SK-N-MC (cell line): ENCODE data around the gene CEP57L1.

Experiments
- DNase-seq: peaks from one replicate; pipeline ENCODE4 v3.0.0-alpha.2; 2011; ENCODE audit warnings: low read depth, low spot score
- H3K27ac ChIP-seq: fragments of 200-600 bp; sonication (generic); 2 replicates; pipeline ENCODE4 v1.5.1; 2016; ENCODE audit warnings: mixed run types
- H3K36me3 ChIP-seq: fragments of 200-600 bp; sonication (generic); 2 replicates; pipeline ENCODE4 v1.6.1; 2017; ENCODE audit warnings: antibody characterized with exemption, low read length, mixed read lengths; ENCODE audit not compliant: insufficient read depth
- H3K4me3 ChIP-seq: fragments of 200-600 bp; sonication (generic); 2 replicates; pipeline ENCODE4 v1.5.1; 2016
- H3K9ac ChIP-seq: fragments of 200-600 bp; sonication (generic); 2 replicates; pipeline ENCODE4 v1.8.0; 2017; ENCODE audit warnings: mixed run types, mixed read lengths; ENCODE audit not compliant: insufficient read length
- H3K9me3 ChIP-seq: fragments of 200-600 bp; sonication (generic); 2 replicates; pipeline ENCODE4 v1.6.1; 2017; ENCODE audit warnings: low read depth, mild to moderate bottlenecking, antibody characterized with exemption, low read length, moderate library complexity, mixed read lengths
- EZH2 ChIP-seq: fragments of 200-600 bp; sonication (generic); IDR thresholded peaks from one replicate; pipeline ENCODE4 v1.6.1; 2017; ENCODE audit warnings: antibody characterized with exemption
- FOXP2 ChIP-seq: optimal IDR thresholded peaks from 2 replicates; pipeline ENCODE3; 2011; ENCODE audit warnings: mild to moderate bottlenecking, moderate library complexity; ENCODE audit not compliant: insufficient read depth; ENCODE audit errors: extremely low read length, control extremely low read depth
- POLR2AphosphoS5 ChIP-seq: IDR thresholded peaks from 2 replicates; pipeline ENCODE4 v1.6.1; 2012; ENCODE audit warnings: mild to moderate bottlenecking, low read depth, low read length, borderline replicate concordance

Gene CEP57L1

DNA sequence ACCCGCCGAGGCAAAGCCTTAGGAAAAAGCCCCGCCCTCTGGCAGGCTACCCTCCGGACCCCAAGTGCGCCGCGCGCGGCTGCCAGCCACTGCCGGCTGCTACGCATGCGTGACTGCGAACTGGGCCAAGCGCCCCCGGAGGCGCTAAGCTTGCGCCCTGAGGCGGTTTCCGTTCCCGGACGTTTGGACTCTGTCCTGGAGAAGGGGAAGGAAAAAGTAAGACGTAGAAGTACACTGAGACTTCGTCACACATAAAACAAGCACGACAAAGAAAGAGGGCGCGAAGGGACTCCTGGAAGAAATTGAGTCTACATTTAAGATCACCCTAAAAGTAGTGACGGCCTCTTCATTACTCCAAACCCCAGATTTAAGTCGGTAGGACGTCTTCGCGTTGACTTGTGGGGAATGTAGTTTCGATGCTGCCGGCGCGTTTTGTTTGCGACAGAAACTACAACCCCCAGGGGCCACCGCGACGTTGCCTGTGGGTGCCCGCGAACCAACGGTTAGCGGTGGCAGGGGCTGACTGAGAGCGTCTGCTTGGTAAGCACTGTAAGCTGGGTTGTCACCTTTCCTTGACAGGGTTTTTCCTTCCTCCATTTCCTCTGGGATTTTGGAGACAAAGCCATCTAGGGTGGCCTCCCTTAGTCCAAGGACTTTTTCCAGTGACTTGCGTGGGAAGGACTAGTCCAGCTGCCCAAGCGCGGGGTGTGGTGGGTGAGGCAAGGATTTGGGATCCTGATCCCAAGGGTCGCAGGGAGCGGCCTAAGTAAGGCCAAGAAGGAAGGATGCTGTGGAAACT is at the start of gene CEP57L1:
Gene CEP57L1, plus strand, starts transcription at position 472 of the 799 bp plus-strand sequence. CDS start 49,715 bp downstream, outside the sequence.
- peak within 1 kb of the TSS; percentile 96 for H3K4me3 ChIP-seq
- H3K27ac ChIP-seq = peak within 1 kb of the TSS; percentile 94
- H3K9ac ChIP-seq = peak within 1 kb of the TSS; percentile 86
- H3K36me3 ChIP-seq = peaks cover 5% of the 10 kb centered on the region
- peak; percentile 89 for DNase-seq
- H3K9me3 ChIP-seq = no peaks in the 10 kb centered on the region
- TF ChIP-seq POLR2AphosphoS5 (peak; percentile 93), EZH2 (no peak), FOXP2 (no peak)

DNA sequence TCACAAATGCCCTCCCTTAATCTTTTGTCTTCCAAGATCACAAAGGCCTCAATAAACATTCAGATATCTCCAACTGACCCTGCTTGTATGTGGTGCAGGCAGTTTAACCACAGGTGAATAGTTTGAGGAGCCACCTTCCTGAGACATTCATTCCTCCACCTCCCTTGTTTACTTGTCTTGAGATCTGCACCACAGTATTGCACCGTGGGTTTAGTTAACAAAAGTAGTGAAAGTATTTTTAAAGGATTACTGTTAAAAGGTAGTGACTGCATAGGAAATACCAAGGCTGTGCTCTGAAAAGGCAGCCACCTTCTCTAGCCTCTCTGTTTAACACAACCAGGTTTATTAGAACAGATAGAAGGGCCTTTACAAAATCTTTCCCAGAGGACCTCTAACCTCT is 47.1 kb upstream of the CEP57L1 start:
- no peak for TF ChIP-seq EZH2
- no peak for TF ChIP-seq POLR2AphosphoS5
- no peak for TF ChIP-seq FOXP2
- Histone ChIP-seq H3K9me3 (no peaks in the 10 kb centered on the region), H3K27ac (no peak overlapping the region), H3K4me3 (no peak overlapping the region), H3K36me3 (no peaks in the 10 kb centered on the region), H3K9ac (no peak overlapping the region)
- no peak for DNase-seq

DNA sequence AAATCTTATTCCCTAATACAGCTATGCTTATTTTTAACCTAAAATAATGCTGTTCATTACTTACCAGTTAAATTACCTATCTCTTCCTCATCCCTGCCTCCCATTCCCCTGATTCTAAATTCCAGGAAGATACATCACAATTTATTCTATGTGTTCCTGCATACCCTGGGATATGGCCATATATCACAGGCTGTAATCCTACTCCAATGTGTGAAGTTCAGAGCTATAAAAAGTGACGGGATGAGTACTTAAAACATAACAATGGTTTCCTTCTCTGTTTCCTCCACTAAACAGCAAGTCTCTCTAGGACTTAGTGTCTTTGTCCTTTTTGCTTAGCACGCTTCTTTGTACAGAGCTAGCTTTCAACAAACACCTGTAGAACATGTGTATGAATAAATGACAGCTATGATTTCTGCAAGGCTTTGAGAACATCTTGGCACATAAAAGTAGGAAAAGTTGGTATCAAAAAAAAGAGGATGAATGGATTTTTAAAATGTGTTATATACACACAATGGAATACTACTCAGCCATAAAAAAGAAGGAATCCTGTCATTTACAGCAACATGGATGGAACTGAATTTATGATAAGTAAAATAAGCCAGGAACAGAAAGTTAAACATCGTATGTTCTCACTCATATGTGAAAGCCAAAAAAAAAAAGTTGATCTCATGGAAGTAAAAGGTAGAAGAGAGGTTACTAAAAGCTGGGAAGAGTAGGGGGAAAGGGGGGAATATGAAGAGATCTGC is 46.5 kb upstream of the CEP57L1 start:
- no peaks in the 10 kb centered on the region for H3K36me3 ChIP-seq
- no peak for DNase-seq
- H3K9ac ChIP-seq = no peak overlapping the region
- H3K27ac ChIP-seq = no peak overlapping the region
- no peak for TF ChIP-seq FOXP2
- no peak for TF ChIP-seq EZH2
- no peak for TF ChIP-seq POLR2AphosphoS5
- H3K9me3 ChIP-seq = no peaks in the 10 kb centered on the region
- no peak overlapping the region for H3K4me3 ChIP-seq

DNA sequence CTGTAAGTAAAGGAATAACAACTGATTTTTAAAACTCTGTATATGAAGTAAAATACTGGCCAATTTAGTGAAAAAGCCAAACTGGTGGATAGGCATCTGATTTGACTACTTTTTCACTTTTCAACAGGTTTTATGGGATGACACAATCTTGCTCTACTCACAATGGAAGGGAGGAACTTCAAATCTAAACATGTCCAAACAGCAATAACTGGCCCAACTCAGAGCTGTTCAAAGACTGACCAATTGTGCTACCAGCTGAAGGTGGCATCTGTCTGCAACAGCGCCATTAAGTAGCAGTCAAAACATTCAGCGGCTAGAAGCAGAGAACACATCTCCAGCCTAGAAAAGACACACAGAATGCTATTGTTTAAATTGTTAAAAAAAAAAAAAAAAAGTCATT is 45.3 kb upstream of the CEP57L1 start:
- H3K36me3 ChIP-seq = no peaks in the 10 kb centered on the region
- TF ChIP-seq EZH2 (no peak), POLR2AphosphoS5 (no peak), FOXP2 (no peak)
- H3K4me3 ChIP-seq = no peak overlapping the region
- H3K27ac ChIP-seq = no peak overlapping the region
- no peak overlapping the region for H3K9ac ChIP-seq
- DNase-seq = no peak
- H3K9me3 ChIP-seq = no peaks in the 10 kb centered on the region

DNA sequence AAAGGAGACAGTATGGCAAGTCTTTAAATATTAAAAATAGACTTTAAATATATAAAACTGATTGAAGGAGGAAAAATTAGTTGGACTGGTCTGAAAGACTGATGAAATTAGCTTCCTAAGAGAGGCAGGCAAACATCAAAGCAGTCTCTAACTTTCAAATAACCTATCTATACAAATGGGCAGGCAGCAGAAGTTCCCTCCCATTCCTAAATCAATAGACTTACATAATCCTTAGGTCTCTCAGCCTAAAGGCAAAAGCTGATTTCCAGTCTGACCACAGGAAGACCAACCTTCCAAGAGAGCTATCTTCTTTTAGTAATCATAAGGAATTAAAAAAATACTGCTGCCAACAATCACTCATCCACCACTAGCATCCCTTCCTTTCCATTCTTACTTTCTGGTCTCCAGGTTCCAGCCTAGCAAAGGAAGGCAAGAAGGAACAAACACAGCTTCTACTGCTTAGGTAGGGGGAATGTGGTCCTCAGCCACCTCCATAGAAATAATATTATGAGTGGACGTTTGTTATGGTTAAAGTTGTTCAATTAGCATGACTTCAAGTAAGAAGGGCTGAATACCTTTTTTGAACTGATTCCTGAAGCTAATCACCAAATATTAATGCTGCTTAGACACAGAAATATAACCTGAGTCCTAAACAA is 44.7 kb upstream of the CEP57L1 start:
- H3K9me3 ChIP-seq = no peaks in the 10 kb centered on the region
- no peak for DNase-seq
- H3K4me3 ChIP-seq = no peak overlapping the region
- H3K9ac ChIP-seq = no peak overlapping the region
- no peak overlapping the region for H3K27ac ChIP-seq
- no peaks in the 10 kb centered on the region for H3K36me3 ChIP-seq
- TF ChIP-seq EZH2 (no peak), POLR2AphosphoS5 (no peak)

DNA sequence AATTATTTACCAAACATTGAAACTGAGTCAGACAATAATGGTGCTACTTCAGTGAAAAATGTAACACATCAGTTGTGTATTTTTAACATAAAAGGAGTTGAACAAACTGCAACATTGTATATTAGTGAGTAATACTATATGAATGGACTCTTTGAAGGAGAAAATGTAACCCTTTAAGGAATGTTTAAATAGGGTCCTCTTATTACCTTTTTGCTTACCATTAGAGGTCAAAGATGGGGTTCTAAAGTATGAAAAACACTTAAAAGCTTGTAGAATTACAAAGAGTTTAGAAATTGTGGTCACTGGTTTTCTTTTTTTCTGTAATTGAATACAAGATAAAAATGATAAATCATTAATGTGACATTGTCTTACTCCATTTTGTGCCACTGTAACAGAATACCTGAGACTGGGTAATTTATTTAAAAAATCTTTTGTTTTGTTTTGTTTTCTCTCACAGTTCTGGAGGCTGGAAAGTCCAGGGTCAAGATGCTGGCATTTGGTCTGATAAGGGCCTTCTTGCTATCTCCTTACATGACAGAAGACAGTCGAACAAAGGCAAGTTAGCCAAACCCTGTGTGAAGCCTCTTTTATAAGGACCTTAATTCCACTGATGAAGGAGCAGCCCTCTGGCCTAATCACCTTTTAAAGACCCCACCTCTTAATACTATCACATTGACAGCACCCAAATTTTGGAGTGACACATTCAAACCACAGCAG is 43.8 kb upstream of the CEP57L1 start:
- no peaks in the 10 kb centered on the region for H3K36me3 ChIP-seq
- DNase-seq = no peak
- TF ChIP-seq FOXP2 = no peak
- no peak for TF ChIP-seq POLR2AphosphoS5
- TF ChIP-seq EZH2 = no peak
- H3K9me3 ChIP-seq = no peaks in the 10 kb centered on the region
- no peak overlapping the region for H3K4me3 ChIP-seq
- H3K9ac ChIP-seq = no peak overlapping the region
- no peak overlapping the region for H3K27ac ChIP-seq

DNA sequence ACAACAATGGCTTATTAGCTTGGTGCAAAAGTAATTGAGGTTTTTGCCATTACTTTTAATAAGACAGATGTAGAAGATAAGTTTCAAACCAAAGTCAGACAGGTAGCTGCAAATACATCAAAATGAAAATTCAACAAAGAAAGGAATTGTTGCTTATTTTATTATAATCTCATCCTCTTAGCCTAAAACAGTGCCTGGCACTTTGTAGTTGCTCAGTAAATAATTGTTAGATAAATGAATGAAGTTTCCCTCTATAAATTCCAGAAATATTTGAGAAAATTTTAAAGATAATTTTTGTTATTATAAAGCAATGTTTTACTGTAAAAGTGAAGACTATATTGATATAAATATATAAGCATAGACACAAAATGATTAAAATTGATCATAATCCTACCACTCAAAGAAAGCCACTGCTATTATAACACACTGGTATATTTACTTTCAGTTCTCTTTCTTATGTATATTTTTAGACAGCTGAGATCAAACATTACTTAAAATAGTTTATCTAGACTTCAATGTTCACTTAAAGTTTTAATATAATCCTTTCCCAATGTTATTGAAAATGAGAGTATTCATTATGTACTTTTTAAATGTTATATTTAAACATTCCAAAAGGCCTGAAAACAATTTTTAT is 43.2 kb upstream of the CEP57L1 start:
- Histone ChIP-seq H3K9me3 (no peaks in the 10 kb centered on the region), H3K9ac (no peak overlapping the region), H3K27ac (no peak overlapping the region), H3K36me3 (no peaks in the 10 kb centered on the region), H3K4me3 (no peak overlapping the region)
- TF ChIP-seq POLR2AphosphoS5 (no peak), EZH2 (no peak), FOXP2 (no peak)
- DNase-seq = no peak
